NK-92 (cell line): ENCODE results near the gene IL11.
"Not testable (repeated sequence)": the region's sequence is repeated elsewhere in the genome, so short reads cannot be mapped to it uniquely, and the experiment has no call there.

Experiments
- DNase-seq: peaks from one replicate; lab custom pipeline; 2025; ENCODE audit not compliant: unreplicated experiment; lab: John Stamatoyannopoulos, UW

IL11 gene

GRCh38 chr19:55328774-55329318 lies 41.4 kb downstream of the IL11 start:
- DNase-seq: not testable (repeated sequence)

- DNase-seq: no peak
These were observed 45.1 kb downstream of the IL11 start, which contains the start of gene TMEM150B for GRCh38 chr19:55325172-55325571. Gene TMEM150B (minus strand): TSS chr19:55325341. CDS start chr19:55321036, 4,305 bp downstream.

- no peak for DNase-seq
These were observed 45.6 kb downstream of the IL11 start for GRCh38 chr19:55324662-55325061.

- DNase-seq: no peak
These were observed 47.9 kb downstream of the IL11 start for GRCh38 chr19:55322204-55322885.

- DNase-seq: no peak
These were observed 48.7 kb downstream of the IL11 start for GRCh38 chr19:55321466-55322137.

GRCh38 chr19:55320844-55321419 lies 49.3 kb downstream of the IL11 start:
- DNase-seq: no peak

- DNase-seq: no peak
These were observed 50.5 kb downstream of the IL11 start for GRCh38 chr19:55319785-55320184.

GRCh38 chr19:55316646-55317045 lies 53.6 kb downstream of the IL11 start:
- no peak for DNase-seq

GRCh38 chr19:55315956-55316525 lies 54.2 kb downstream of the IL11 start:
- DNase-seq: no peak

- no peak for DNase-seq
These were observed 55.9 kb downstream of the IL11 start for GRCh38 chr19:55314396-55314795.
